ENCODE measurements around the gene TDRD7.
"Not testable (repeated sequence)": the region's sequence is repeated elsewhere in the genome, so short reads cannot be mapped to it uniquely, and the experiment has no call there.

Gene TDRD7

DNA sequence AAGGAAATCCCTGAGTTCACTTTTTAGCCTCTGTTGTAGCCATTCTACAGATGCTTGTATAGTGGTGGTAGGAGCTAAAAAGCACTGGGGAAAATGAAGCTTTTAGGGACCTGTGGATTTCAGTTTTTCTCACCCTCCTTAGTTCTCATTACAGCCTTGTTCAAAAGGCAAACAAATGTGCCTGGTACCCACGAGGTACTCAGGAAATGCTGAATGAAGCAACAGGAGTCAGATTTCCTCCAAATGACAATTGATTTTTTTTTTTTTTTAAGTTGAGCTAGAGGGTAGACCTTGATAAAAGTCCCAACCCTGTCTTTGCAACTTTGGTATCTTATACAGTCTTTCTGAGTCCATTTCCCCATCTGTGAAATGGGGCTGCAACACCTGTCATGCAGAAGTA is 68.3 kb downstream of the TDRD7 start:
- DNase-seq = no peak

GRCh38 chr9:97480749-97481148 is 68.9 kb downstream of the TDRD7 start:
- no peak for DNase-seq

- DNase-seq = no peak
Observed at GRCh38 chr9:97484134-97484533, 72.2 kb downstream of the TDRD7 start.

GRCh38 chr9:97487107-97487506 is 75.2 kb downstream of the TDRD7 start:
- DNase-seq = no peak

DNA sequence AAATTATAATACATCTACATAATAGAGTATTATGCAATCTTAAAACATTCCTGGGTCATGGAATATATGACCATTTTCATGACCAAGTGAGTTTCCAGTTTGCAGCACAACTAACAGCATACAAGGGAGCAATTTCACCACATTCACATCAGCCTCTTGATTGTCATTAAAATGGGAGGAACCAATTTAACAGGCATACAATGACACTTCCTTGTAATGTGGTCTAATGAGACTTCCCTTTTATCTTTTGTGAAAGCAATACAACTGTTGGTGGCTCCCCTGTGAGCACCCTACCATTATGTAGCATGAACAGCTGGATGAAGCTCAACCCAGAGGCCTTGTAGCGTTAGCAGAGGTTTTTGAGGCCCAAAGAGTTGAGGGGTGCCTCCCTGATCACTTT is 76.0 kb downstream of the TDRD7 start:
- DNase-seq = no peak

- DNase-seq = no peak
Observed at GRCh38 chr9:97491216-97491999, 79.5 kb downstream of the TDRD7 start.

DNA sequence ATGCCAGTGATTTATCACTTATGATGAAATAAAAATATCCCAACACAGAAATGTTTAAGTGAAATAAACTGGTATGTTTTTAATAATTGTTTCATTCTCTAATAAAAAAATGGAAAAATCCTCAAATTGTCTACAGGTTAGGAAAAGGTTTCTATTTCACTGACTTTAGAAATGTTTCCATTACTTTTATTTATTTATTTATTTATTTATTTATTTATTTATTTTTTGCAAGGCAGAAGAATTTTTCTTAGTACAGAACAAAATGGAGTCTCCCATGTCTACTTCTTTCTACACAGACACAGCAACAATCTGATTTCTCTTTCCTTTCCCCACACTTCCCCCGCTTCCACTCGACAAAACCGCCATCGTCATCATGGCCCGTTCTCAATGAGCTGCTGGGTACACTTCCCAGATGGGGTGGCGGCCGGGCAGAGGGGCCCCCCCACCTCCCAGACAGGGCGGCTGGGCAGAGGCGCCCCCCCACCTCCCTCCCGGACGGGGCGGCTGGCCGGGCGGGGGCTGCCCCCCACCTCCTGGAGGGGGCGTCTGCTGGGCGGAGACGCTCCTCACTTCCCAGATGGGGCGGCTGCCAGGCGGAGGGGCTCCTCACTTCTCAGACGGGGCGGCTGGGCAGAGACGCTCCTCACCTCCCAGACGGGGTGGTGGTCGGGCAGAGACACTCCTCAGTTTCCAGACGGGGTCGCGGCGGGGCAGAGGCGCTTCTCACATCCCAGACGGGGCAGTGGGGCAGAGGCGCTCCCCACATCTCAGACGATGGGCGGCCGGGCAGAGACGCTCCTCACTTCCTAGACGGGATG is 85.9 kb downstream of the TDRD7 start:
- not testable (repeated sequence) for DNase-seq

DNA sequence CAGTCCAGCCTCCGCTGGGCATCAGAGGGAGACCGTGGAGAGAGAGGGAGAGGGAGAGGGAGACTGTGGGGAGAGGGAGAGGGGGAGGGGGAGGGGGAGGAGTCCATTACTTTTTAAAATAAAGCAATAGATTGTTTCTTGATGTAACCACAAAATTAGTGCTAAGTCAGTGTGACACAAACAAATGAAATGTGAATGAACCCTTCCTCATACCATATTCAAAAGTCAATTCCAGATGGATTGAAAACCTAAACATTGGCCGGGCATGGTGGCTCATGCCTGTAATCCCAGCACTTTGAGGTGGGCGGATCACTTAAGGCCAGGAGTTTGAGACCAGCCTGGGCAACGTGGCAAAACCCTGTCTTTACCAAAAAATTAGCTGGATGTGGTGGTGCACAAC is 87.0 kb downstream of the TDRD7 start:
- not testable (repeated sequence) for DNase-seq

DNA sequence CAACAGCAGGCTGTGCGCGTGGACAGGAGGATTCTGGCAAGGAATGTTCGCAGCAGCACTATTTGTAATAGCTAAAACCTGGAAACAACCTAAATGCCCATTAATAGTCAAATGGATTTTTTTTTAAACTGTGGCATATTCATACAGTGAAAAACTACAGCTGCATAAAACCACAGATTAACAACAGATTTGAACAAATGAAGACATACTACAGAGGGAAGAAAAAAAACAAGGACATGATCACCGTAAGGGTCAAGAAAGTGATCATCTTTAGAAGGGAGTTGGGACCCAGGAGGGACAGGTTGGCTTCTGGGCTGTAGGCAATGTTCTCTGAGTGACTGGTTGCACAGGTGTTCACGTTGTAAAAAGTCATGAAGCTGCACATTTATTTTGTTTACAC is 88.4 kb downstream of the TDRD7 start:
- no peak for DNase-seq

DNA sequence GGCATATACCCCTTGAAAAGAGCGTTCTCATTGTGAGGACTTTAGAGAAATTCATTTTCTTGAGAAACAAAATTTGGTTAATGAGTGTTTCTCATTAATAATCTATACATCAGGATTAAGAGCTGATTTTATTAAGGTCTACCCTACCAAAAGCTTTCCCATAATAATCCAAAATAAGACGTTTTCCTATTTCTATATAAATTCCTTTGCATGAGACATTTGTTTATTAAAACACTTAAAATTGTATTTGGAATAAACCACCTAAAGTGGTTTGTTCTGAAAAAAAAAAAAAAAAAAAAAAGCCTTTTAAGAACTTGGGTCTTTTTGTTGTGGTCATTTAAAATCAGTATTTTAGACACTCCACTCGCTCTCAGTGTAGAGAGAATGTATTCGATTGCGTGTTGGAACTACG is 88.9 kb downstream of the TDRD7 start:
- no peak for DNase-seq

DNA sequence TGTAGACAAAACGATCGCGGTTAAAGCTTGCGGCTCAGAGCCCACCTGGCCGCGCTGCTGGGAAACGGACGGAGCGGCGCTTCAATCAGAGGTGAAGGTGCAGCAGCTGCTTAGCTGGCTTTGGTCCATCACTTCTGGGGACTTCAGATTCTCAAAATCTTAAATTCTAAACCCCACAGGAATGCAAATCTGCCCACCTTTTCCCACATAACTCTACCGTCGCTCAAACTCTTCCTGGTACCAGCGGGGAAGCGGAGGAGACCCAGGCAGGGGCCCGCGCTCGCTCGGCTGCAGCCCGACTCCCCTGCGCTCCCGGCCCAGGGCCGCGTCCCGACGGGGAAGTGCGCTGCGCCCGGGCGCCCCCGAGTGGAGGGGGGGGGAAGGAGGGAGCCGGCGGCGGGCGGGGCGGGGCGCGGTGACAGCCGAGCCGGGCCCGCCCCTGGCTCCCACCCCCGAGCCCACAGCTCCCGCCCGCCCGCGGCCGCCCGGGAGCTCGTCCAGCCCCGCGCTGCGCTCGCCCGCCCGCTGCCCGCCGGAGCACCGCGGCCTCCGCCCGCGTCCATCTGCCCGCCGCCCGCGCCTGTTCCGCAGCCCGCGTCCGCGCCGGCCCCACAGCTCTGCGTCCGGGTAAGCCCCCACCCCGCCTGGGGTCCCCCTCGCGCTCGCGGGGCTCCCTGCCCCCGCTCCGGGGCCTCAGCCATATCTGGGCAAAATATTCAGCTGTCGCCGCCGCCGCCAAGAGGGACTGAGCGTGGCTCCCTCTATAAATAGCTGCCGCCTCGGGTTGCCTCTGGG is 89.5 kb downstream of the TDRD7 start, which contains the start of gene TMOD1:
TMOD1 (plus strand) TSS at position 490 of the 795 bp plus-strand sequence. CDS start 22,523 bp downstream, outside the sequence.
- DNase-seq = peak; percentile 41

GRCh38 chr9:97501972-97502221 is 90.0 kb downstream of the TDRD7 start:
- peak; percentile 13 for DNase-seq

DNA sequence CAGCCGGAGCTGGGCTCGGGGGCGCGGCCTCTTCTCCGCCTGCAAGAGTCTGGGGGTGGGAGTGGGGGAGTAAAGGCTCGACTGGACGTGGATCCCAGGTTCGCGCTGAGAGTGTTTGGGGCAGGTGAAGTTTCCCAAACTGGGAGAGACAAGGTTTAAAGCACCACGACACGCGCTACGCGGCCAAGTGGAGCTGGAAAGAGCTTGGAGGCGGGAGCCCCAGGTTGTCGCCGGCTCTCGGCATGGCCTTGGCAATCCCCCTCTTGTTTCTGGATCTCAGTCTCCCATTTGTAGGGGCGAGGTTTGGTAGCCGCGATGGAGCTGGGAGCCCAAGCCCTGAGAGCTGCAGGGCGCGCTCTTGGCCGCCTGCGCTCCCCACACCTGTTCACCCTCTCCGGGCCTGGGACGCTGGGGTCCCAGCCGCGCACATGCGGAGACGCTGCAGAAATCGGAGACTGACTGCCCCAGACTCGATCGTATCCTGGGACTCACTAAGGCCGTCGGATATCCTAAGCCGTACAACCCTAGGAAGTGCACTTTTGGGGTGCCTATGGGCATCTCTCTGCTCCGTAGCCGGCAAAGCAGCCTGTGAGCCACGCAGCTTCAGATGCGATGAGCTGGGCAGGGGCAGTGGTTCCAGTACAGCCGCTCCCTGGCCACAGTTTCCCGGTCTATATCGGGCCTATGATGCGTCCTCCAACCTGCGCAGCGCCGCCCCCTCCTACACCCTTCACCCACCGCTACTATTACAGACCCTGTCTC is 90.5 kb downstream of the TDRD7 start:
- DNase-seq = no peak

DNA sequence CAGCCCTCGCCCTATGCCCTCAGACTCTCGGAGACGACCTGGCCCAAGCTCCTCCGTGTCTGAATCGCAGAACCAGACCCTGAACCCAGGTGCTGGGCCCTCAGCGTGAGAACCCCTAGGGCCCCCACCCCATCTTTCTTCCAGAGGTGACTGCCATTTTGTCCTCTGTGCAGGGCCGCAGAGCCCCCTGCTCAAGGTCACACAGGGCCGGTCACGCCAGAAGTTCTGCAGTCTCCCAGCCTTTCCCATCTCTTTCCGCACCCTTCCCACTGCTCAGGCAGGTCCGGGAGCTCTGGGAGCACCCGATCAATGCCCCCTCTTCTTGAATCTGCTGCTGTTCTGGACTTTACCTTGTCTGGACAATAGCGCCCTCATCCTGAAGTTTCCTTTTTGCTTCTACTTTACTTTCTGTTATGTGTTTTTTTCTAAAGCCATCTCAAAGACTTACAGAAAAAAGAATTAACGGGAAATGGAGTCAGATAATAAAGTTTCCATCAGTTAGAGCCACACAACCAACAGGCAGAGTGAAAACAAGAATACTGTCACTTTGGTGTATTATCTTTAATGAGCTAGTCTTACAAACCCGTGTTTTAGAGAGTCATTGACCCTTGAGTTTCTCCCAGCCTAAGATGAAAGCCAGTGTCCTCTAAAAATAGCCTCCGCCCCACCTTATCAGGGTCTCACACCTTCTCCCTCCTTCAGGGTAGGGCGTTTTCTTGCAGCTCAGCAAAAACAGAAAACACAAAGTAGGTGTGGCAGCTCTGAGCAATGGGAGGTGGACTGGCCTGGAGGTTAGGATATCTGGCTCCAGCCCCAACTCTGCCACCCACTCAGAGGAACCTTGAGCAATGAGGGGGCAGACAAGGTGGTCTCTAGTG is 91.3 kb downstream of the TDRD7 start:
- DNase-seq = no peak

- DNase-seq = no peak
Observed at GRCh38 chr9:97503862-97504210, 91.9 kb downstream of the TDRD7 start.

DNA sequence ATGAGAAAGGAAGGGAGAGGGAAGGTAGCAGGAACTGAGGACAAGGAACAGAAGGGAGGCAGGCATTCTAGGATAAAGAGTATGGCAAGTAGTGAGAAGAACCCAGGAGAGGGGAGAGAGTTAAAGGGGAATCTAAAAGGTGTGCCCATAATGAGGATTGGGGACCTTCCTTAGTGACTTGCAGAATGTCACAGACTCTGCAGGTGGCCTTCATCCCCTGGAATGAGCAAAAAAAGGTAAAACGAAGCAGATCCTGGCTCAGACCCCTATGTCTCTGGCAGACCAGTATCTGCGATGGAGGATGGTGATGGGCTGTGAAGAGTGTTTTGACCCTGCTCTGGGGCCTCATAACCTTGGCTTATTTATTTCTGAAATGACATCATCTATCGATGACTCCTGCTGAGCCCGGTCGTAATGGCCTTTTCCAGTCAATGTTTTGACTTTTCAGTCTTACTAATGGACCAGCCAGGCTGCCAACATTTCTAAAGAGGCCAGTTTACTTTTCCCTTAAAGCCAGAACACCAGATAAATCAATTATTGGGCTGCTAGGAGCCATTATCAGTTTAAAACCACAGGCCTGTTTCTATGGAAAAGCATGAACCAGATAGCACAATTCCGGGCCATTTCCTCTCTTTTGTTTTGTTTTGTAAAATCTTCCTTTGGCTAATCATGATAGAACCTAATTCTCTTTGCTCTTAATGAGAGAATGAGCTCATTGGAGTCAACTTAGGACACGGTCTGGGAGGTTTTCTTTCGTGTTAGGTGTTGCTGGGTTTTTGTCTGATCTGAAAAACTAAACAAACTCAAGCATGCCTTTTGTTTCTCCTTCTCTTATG is 92.7 kb downstream of the TDRD7 start:
- DNase-seq = no peak

DNA sequence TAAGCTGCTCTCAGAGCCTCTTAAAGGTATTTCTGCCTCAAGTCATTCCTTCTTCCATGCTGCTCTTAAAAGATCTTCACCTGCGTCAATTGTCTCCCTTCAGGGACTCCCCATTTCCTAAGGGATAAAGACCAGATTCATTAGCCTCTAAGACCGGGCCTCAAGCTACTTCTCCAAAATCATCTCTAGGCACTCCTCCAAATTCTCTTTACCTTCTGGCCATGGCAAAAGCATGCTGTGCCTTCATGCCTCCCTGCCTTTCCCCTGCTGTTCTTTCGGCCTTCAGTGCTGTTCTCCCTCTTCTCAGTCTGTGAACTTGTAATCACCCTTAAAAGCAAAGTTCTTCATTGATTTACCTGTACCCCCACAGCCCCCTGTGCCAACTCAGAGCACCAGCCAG is 93.9 kb downstream of the TDRD7 start:
- no peak for DNase-seq

DNA sequence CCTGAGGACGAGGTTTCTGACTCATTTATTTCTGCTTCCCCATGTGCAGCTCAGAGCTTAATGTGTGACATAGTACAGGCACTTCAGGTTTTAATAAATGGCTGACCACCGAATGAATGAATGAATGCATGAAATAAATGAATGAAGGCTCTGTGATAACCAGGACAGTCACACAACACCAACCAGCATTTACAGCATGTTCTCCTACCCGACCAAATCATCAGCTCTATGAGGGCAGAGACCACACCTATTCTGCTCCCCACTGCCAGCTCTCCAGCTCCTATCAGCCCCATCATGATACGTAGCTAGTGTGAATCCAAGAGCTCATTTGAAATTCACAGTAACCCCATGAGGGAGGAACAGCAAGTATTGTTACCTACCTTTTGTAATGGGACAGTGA is 94.4 kb downstream of the TDRD7 start:
- no peak for DNase-seq

GRCh38 chr9:97506787-97507186 is 94.9 kb downstream of the TDRD7 start:
- DNase-seq = no peak

DNA sequence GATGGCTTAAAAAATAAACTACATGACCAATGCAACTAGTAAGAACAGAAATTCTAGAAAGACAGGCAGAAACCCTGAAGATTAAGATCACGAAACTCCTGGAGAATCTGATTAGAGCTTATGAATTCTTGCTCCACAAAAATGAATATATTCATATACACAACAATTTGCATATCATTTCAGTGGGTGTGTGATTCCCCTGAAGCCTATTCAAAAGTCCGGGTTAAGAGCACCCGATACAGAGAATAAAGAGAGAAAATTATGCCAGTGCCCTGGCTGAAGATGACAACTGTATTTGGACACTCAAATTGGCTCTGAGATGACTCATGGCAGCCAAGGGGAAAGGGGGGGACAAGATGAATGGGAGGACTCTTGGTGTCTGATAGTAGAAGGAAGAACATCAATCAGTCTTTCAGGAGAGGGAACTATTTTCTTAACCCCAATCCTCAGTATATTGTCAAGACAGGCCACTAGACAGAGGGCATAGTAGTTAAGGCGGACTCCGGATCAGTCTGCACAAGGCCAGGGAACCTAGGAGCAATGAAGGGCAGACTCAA is 95.6 kb downstream of the TDRD7 start:
- DNase-seq = no peak

- DNase-seq = no peak
Observed at GRCh38 chr9:97508852-97509251, 97.0 kb downstream of the TDRD7 start.

Data from activated naive CD4-positive, alpha-beta T cell treated with anti-CD3 and anti-CD28 coated beads, Interleukin-2, amount 50 U/mL, for 16 hours (primary cell).